Head of caudate nucleus (tissue), 42 donors: ENCODE measurements around the gene MAD2L2.

ENCODE experiments used
- DNase-seq, 42 donors: peaks; one replicate each; pipeline versions ENCODE4 v3.0.0 to v3.0.0-alpha.2; 2020 to 2021; ENCODE audit warnings: mixed read lengths in 7 of 42
- intact Hi-C: fragments of 100-400 bp; cut with DNase I; formaldehyde crosslinking; loops from one replicate; pipeline ENCODE4 v1.15.0; 2022

Gene MAD2L2

DNA sequence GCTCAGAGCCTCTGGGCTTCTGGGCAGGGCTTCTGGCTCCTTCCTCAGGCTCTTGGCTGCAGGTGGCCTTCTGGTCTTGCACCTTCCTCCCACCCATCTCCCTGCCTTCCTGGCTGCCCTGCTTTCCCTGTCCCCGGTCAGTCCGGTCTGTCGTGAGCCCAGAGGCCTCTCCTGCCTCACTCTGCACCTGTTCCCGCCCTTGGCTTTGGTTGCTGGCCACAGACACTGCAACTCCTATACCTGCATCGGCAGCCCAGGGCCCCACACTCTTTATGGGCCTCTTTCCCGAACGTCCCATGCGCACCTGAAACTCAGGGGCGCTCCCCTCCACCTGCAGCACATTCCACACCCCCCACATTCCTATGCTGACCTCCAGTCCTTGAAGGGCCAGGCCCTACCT is 34.6 kb downstream of the MAD2L2 start:
- intact Hi-C loops: loop anchor here (10.0 kb wide), 1 partner anchor 172 kb away; the partner anchor contains the start of gene DISP3
- no peak for DNase-seq

- intact Hi-C loops: loop anchor here (10.0 kb wide), 1 partner anchor 171 kb away; the partner anchor contains the start of gene DISP3
- DNase-seq: peak; percentile 78 to 97 (median 92)
Observed at GRCh38 chr1:11645670-11646265, 35.2 kb downstream of the MAD2L2 start.

DNA sequence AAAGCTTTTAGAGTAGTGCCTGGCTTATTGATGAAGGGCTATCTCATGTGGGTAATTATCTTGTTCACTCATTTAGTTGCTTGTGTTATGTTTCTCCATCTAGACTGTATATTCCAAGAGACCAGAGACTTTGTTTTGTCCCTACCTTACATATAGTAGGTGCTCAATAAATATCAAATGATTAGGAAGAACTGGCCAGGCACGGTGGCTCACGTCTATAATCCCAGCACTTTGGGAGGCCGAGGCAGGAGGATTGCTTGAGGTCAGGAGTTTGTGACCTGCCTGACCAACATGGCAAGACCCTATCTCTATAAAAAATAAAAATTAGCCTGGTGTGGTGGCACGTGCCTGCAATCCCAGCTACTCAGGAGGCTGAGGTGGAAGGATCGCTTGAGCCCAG is 35.7 kb downstream of the MAD2L2 start:
- no peak for DNase-seq
- intact Hi-C loops: loop anchor here (10.0 kb wide), 1 partner anchor 170 kb away; the partner anchor contains the start of gene DISP3

DNA sequence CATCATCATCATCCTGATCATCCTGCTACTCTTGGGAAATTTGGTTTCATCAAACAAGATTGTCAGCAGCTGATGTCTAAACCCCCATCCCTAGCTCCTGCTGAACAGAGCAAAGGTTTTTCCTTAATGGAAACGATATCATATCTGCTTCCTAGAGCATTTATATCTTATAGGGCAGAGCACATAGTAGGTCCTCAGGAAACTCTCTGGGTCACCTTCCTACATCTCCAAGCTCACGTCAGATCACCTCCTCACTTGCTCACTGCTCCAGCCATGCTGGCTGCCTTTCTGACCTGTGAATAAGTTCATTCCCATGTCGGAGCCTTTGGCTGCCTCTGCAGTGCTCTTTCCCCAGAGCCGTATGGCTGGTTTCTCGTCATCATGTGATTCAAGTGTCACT is 37.2 kb downstream of the MAD2L2 start:
- intact Hi-C loops: loop anchor here (5.0 to 10.0 kb wide), 3 partner anchors 169 to 606 kb away; partner anchors contain the start of gene DISP3

GRCh38 chr1:11642418-11643017 is 38.4 kb downstream of the MAD2L2 start:
- peak; percentile 38 to 93 (median 80) for DNase-seq
- intact Hi-C loops: loop anchor here (5.0 to 10.0 kb wide), 3 partner anchors 168 to 605 kb away; partner anchors contain the start of gene DISP3

More for the DNA sequence above, 37.2 kb downstream of the MAD2L2 start:
- DNase-seq: no peak

DNA sequence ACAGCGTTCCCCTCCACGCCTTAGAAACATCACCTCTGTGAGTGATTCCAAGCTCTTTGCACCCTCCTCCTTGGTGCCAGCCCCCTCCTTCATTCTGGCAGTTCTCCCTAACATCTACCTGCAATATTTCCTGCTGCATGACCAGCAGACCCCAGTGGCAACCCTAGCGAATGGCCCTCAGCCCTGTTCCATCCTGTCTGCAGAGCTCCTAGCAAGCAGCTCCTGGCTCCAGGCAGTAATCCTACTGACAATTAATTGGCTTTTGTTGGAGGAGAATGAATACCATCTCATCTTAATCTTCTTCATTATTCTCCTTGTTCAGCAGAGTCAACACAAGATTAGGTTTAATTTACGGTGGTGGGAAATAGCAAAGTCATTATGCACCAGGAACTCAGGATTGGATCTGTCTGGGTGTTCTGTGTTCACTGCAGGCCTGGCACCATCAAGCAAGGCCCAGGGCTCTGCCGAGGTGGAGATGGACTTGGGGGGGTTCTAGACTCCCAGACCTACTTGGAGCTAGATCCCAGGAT is 39.1 kb downstream of the MAD2L2 start:
- DNase-seq: no peak
- intact Hi-C loops: loop anchor here (5.0 to 10.0 kb wide), 3 partner anchors 167 to 605 kb away; partner anchors contain the start of gene DISP3

DNA sequence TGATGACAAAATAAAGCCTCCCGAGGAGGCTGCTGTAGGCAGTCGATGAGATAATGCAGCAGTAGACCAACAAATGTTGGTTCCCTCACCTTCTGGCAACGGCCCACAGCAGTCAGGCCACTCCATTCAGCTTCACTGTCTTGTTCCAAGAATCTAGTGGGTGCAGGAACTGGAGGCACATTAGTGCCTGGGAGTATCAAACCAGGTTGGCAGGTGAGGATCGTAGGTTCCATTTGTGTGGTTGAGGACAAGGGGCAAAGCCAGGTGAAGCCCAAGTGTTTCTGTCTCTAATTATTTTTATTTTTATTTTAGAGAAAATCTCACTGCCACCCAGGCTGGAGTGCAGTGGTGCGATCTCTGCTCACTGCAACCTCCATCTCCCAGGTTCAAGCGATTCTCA is 40.0 kb downstream of the MAD2L2 start:
- DNase-seq: no peak
- intact Hi-C loops: loop anchor here (5.0 to 10.0 kb wide), 3 partner anchors 166 to 604 kb away; partner anchors contain the start of gene DISP3

GRCh38 chr1:11640101-11640500 is 40.8 kb downstream of the MAD2L2 start:
- intact Hi-C loops: loop anchor here (5.0 to 10.0 kb wide), 3 partner anchors 165 to 603 kb away; partner anchors contain the start of gene DISP3
- no peak for DNase-seq

DNA sequence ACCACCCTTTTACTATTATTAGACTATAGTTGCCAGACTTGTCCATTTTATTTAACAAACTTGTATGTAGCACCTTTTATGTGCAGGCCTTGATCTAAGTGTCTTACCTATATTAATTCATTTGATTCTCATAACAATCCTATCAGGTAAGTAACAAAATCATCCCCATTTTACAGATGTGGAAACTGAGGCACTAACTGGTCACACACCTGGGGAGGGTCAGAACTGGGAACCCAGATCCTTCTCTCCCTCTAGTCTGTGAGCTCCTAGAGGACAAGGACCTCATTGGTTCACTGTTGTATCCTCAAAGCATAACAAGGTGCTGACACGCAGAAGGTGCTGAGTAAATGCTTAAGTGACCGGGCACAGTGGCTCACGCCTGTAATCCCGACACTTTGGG is 41.6 kb downstream of the MAD2L2 start:
- no peak for DNase-seq
- intact Hi-C loops: no loop called here

DNA sequence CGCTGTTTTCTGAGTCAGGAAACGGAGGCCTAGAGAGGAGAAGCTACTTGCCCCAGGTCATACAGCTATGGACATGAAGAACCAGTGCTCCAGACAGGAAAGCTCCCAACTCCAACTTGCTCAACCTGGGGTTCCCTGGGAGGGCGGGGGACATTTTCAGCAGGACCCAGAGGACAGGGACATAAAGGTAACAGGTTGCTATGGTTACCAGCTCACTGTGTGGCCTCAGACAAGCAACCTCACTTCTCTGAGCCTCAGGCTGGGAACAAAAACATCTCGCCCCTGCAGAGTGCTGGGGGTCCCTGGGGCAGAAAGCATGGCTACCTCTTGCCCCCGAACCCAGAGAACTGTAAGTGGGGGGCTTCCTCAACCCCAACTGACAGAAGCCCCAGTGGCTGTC is 42.8 kb downstream of the MAD2L2 start:
- intact Hi-C loops: no loop called here
- DNase-seq: no peak

GRCh38 chr1:11634365-11635192 is 46.4 kb downstream of the MAD2L2 start:
- DNase-seq: no peak
- intact Hi-C loops: no loop called here

DNA sequence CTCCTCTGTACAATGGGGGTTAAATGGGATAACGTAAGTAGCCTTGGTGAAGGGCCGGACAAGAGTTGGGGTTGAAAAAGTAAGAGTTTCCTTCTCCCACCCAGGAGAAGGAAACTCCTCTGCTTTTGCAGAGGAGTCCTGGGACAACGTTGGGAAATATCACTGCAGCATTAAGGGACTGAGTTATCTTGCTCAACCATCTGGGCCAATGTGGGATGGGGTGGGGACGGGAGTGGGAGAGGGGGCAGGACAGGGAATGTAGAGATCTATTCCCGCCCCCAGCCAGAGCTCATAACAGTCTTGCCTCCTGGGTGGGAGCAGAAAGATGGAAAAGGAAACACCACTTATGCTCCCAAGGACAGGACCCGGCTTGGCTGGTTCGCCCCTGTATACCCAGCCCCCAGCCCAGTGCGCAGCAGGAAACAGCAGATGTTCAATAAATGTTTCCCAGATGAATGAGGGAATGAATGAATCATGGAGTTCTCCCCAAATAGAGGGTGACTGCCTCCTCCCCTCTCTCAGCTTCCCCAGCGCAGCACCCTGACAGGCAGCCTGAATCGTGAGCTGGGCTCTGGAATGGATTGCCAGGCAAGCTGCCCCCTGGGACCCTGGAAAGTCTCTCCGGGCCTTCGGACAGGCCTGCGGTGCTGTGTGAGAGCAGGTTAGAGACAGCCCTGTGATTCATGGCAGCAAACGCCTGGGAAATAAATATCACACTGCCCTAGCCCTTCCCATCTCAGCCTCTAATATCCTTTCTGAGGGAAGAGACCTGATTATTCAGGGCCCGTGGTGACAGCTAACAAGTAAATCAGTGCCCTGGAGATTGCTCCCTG is 51.5 kb downstream of the MAD2L2 start:
- DNase-seq: peak in 3 of 42 donors; percentile 40 to 48 (median 48)
- intact Hi-C loops: no loop called here

- DNase-seq: no peak
- intact Hi-C loops: no loop called here
Observed at GRCh38 chr1:11628767-11629166, 52.2 kb downstream of the MAD2L2 start.

- intact Hi-C loops: no loop called here
- DNase-seq: no peak
Observed at GRCh38 chr1:11626551-11626950, 54.4 kb downstream of the MAD2L2 start.
